ENCODE measurements around the gene VASP. TPM values are rescaled to one million over a fixed set of nuclear protein-coding genes. Genes with fewer than 3 reads are reported as not detected.
A peak's percentile ranks its signal among the peaks of the same experiment; 100 is the strongest.

The VASP gene
- total and polyA plus RNA-seq, 2 of the 13 experiments (the other 11 are each of a cell fraction or from before 2014, with no cell fraction given): 41.8 to 67.1 TPM

DNA sequence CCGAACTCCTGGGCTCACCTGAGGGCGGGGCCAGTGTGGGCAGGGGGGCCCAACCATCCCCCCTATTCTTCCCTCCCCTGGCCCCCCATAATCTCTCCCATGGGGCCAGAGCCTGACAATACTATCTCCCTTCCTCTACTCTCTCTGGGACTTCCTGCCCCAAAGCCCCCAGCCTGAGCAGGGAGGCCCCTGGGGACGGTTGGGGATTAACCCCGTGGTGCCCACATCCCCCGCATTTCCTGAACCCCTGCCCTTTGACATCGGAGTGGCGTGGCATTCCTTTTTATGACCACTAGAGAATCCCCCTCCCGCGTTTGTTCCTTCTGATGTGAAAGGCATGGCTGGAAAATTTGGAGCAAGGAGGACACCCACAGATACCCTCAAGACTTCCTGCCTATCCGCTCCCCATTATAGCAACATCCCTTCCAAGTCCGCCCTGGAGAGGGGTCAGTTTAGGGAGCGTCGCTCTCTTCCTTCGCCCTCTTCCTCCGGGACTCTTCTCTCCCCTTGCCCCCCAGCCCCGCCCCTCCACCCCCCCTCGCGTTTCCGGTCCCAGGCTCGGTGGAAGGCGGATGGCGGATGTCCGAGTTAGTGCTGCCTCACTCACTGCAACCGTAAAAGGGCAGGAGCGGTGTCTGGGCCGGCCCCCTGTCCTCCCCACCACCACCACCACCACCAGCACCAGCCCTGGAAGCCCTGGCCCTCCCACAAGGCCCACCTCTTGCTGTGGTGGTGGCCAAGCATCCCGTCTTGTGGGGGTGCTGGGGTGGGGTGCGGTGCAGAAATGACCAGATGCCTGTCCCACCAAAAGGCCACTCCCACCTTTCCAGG, 1.8 kb downstream of the VASP start (continued):
- TF ChIP-seq GTF2F1 (IDR thresholded peaks at IDR 0.05; ENCODE audit: low read length): no peak
- TF ChIP-seq ZSCAN9 (CRISPR knock-in tag; IDR thresholded peaks at IDR 0.05; ENCODE audit: borderline replicate concordance): no peak
- TF ChIP-seq ZNF343 (CRISPR knock-in tag; IDR thresholded peaks at IDR 0.05): no peak
- no peak for TF ChIP-seq CEBPG (CRISPR knock-in tag; IDR thresholded peaks at IDR 0.05)
- TF ChIP-seq ZNF607 (CRISPR knock-in tag; IDR thresholded peaks at IDR 0.05; ENCODE audit: borderline replicate concordance): no peak
- no peak for TF ChIP-seq NFIC (IDR thresholded peaks at IDR 0.05; ENCODE audit: low read length)
- TF ChIP-seq CHD2 (IDR thresholded peaks at IDR 0.05; ENCODE audit: low read depth, low read length): no peak
- TF ChIP-seq RCOR2 (CRISPR knock-in tag; IDR thresholded peaks at IDR 0.05): no peak
- no peak for TF ChIP-seq ARNT2 (CRISPR knock-in tag; IDR thresholded peaks at IDR 0.05; ENCODE audit: low read depth)
- TF ChIP-seq ZFX (CRISPR knock-in tag; IDR thresholded peaks at IDR 0.05; ENCODE audit: low read depth): peak; percentile 53
- no peak for TF ChIP-seq ZNF598 (CRISPR knock-in tag; IDR thresholded peaks at IDR 0.05; ENCODE audit: borderline replicate concordance)
- TF ChIP-seq, protein P1, sequence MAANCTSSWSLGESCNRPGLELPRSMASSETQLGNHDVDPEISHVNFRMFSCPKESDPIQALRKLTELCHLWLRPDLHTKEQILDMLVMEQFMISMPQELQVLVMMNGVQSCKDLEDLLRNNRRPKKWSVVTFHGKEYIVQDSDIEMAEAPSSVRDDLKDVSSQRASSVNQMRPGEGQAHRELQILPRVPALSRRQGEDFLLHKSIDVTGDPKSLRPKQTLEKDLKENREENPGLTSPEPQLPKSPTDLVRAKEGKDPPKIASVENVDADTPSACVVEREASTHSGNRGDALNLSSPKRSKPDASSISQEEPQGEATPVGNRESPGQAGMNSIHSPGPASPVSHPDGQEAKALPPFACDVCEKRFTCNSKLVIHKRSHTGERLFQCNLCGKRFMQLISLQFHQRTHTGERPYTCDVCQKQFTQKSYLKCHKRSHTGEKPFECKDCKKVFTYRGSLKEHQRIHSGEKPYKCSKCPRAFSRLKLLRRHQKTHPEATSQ (CRISPR knock-in tag; IDR thresholded peaks at IDR 0.05; ENCODE audit: borderline replicate concordance): no peak
- no peak for TF ChIP-seq BHLHE40 (IDR thresholded peaks at IDR 0.05; ENCODE audit: low read length)
- no peak for TF ChIP-seq RFX3 (CRISPR knock-in tag; IDR thresholded peaks at IDR 0.05)
- no peak for TF ChIP-seq YEATS4 (CRISPR knock-in tag; IDR thresholded peaks at IDR 0.05; ENCODE audit: borderline replicate concordance)
- TF ChIP-seq, protein P2, sequence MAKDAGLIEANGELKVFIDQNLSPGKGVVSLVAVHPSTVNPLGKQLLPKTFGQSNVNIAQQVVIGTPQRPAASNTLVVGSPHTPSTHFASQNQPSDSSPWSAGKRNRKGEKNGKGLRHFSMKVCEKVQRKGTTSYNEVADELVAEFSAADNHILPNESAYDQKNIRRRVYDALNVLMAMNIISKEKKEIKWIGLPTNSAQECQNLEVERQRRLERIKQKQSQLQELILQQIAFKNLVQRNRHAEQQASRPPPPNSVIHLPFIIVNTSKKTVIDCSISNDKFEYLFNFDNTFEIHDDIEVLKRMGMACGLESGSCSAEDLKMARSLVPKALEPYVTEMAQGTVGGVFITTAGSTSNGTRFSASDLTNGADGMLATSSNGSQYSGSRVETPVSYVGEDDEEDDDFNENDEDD (CRISPR knock-in tag; IDR thresholded peaks at IDR 0.05; ENCODE audit: borderline replicate concordance): no peak
- TF ChIP-seq ZNF484 (CRISPR knock-in tag; IDR thresholded peaks at IDR 0.05; ENCODE audit: borderline replicate concordance, low read depth): no peak
- TF ChIP-seq RORA (CRISPR knock-in tag; IDR thresholded peaks at IDR 0.05): no peak
- TF ChIP-seq ZNF30 (CRISPR knock-in tag; IDR thresholded peaks at IDR 0.05): no peak
- no peak for TF ChIP-seq RXRA (CRISPR knock-in tag; IDR thresholded peaks at IDR 0.05)
- no peak for TF ChIP-seq MAFF (IDR thresholded peaks at IDR 0.05; ENCODE audit: low read depth, low read length)
- no peak for TF ChIP-seq MXD4 (CRISPR knock-in tag; IDR thresholded peaks at IDR 0.05)
- TF ChIP-seq ZNF331 (CRISPR knock-in tag; IDR thresholded peaks at IDR 0.05): 0 out of 2 replicates have a peak, but pooled peaks have one; percentile 10
- no peak for TF ChIP-seq SRSF9 (IDR thresholded peaks at IDR 0.05; ENCODE audit: borderline replicate concordance, insufficient read depth, low read depth, low read length, poor library complexity, severe bottlenecking)
- TF ChIP-seq ZNF674 (CRISPR knock-in tag; IDR thresholded peaks at IDR 0.05; ENCODE audit: low read depth): no peak
- TF ChIP-seq, protein P3, sequence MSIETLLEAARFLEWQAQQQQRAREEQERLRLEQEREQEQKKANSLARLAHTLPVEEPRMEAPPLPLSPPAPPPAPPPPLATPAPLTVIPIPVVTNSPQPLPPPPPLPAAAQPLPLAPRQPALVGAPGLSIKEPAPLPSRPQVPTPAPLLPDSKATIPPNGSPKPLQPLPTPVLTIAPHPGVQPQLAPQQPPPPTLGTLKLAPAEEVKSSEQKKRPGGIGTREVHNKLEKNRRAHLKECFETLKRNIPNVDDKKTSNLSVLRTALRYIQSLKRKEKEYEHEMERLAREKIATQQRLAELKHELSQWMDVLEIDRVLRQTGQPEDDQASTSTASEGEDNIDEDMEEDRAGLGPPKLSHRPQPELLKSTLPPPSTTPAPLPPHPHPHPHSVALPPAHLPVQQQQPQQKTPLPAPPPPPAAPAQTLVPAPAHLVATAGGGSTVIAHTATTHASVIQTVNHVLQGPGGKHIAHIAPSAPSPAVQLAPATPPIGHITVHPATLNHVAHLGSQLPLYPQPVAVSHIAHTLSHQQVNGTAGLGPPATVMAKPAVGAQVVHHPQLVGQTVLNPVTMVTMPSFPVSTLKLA (IDR thresholded peaks at IDR 0.05): no peak
- no peak for TF ChIP-seq SP4 (CRISPR knock-in tag; IDR thresholded peaks at IDR 0.05)
- TF ChIP-seq HCFC1 (IDR thresholded peaks at IDR 0.05; ENCODE audit: low read depth, low read length): no peak
